Stomach (tissue), 4 donors: Measurements from ENCODE around the gene DUSP28.

ENCODE experiments used
- EP300 ChIP-seq: sonication (generic); formaldehyde crosslinking; IDR thresholded peaks from one replicate; pipeline ENCODE4 v1.6.1; 2017; ENCODE audit warnings: antibody characterized with exemption
- POLR2A ChIP-seq, 4 donors: fragments of 450-650 bp; IDR thresholded peaks; one replicate each; pipeline ENCODE4 v1.6.1; 2016; ENCODE audit warnings: antibody characterized with exemption in 4 of 4, control low read depth in 2 of 4, mild to moderate bottlenecking in 1 of 4, moderate library complexity in 1 of 4
- POLR2AphosphoS5 ChIP-seq, 3 donors: sonication (generic); formaldehyde crosslinking; IDR thresholded peaks; one replicate each; pipeline ENCODE4 v1.6.1; 2016; ENCODE audit warnings: antibody characterized with exemption in 3 of 3
- TF ChIP-seq, protein P1 (sequence below), 7 experiments: fragments of 450-650 bp in 4 of 7; fragments of 200-600 bp in 3 of 7; sonication (generic) in 3 of 7; IDR thresholded peaks; one replicate each; pipeline ENCODE4 v1.5.1; 2016 to 2019; ENCODE audit warnings: antibody characterized with exemption in 7 of 7, control low read depth in 2 of 7, mild to moderate bottlenecking in 1 of 7

DNA sequence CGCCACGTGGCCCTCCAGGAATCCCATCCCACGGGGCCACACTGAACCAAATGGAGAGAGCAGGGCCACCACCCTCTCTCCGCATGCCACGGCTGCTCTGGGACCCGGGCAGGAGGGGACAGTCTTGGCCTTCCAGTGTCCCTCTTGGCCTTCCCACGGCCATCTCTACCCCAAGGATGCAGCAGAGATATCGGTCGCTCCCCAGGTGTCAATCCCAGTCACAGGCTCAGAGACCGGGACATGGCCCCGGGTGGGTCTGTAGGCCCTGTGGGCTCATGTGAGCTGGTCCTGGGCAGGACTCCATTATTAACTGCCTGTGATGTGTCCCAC, 41.6 kb downstream of the DUSP28 start:
- TF ChIP-seq, protein P1, sequence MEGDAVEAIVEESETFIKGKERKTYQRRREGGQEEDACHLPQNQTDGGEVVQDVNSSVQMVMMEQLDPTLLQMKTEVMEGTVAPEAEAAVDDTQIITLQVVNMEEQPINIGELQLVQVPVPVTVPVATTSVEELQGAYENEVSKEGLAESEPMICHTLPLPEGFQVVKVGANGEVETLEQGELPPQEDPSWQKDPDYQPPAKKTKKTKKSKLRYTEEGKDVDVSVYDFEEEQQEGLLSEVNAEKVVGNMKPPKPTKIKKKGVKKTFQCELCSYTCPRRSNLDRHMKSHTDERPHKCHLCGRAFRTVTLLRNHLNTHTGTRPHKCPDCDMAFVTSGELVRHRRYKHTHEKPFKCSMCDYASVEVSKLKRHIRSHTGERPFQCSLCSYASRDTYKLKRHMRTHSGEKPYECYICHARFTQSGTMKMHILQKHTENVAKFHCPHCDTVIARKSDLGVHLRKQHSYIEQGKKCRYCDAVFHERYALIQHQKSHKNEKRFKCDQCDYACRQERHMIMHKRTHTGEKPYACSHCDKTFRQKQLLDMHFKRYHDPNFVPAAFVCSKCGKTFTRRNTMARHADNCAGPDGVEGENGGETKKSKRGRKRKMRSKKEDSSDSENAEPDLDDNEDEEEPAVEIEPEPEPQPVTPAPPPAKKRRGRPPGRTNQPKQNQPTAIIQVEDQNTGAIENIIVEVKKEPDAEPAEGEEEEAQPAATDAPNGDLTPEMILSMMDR (IDR thresholded peaks at IDR 0.05), result no peak
- TF ChIP-seq POLR2A (IDR thresholded peaks at IDR 0.05), result no peak
- TF ChIP-seq POLR2AphosphoS5 (IDR thresholded peaks at IDR 0.05), result no peak
- TF ChIP-seq EP300, result no peak
